Measurements from ENCODE around the gene SLC35B2.

SLC35B2 gene

GRCh38 chr6:44271914-44272313 is 14.6 kb upstream of the SLC35B2 start:
- TF ChIP-seq, protein P1, sequence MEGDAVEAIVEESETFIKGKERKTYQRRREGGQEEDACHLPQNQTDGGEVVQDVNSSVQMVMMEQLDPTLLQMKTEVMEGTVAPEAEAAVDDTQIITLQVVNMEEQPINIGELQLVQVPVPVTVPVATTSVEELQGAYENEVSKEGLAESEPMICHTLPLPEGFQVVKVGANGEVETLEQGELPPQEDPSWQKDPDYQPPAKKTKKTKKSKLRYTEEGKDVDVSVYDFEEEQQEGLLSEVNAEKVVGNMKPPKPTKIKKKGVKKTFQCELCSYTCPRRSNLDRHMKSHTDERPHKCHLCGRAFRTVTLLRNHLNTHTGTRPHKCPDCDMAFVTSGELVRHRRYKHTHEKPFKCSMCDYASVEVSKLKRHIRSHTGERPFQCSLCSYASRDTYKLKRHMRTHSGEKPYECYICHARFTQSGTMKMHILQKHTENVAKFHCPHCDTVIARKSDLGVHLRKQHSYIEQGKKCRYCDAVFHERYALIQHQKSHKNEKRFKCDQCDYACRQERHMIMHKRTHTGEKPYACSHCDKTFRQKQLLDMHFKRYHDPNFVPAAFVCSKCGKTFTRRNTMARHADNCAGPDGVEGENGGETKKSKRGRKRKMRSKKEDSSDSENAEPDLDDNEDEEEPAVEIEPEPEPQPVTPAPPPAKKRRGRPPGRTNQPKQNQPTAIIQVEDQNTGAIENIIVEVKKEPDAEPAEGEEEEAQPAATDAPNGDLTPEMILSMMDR (IDR thresholded peaks at IDR 0.05; ENCODE audit: low read length, missing control alignments) = no peak
- no peak for DNase-seq (ENCODE audit: low read depth)
- H3K4me3 ChIP-seq (replicated peaks; ENCODE audit: low read depth, low read length) = no peak overlapping the region

DNA sequence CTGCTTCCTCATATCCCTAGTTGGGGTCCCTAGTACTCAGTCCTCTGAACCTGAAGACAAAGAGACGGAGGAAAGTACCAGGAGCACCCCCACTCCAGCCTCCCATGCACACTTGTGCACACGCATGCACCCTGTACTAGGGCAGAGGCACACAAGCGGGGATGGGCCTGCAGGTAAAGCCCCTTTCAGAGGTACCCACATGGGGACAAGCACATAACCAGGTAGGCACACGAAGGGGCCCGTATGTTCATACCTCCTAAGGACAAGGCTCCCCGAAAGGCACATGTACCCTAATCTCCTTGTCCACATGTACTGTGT is 14.0 kb upstream of the SLC35B2 start:
- DNase-seq (ENCODE audit: low read depth) = no peak
- H3K4me3 ChIP-seq (replicated peaks; ENCODE audit: low read depth, low read length) = no peak overlapping the region
- TF ChIP-seq, protein P1 (IDR thresholded peaks at IDR 0.05; ENCODE audit: low read length, missing control alignments) = no peak

GRCh38 chr6:44270526-44271405 is 13.4 kb upstream of the SLC35B2 start:
- H3K4me3 ChIP-seq (replicated peaks; ENCODE audit: low read depth, low read length) = no peak overlapping the region
- DNase-seq (ENCODE audit: low read depth) = no peak
- TF ChIP-seq, protein P1 (IDR thresholded peaks at IDR 0.05; ENCODE audit: low read length, missing control alignments) = no peak

DNA sequence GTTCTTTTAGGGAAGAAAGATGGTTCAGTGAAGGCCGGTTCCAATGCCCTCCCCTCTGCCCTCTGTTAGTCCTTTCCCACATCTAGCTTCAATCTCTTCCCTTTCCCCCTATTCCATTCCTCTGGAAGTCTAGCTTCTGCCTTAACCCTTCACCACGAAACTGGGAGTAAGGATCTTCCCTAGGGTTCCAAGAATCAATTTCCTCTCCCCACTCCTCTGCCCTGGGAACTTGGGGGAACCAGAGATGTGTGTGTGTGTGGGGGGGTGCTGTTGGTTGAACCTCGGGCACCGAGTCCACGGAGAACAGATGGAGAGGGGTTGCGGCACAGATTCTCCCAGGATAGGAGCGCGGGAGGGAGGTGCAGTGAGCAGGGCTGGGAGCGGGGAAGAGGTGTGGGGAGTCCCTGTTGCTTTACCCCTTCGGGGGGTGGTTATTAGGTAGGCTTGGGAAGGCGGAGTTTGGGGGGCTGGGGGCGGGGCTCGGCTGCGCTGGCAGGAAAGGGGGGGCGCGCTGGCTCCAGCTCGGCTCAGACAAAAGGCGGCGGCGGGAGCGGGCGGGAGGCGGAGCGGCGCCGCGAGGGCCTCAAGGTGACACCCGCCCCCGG is 12.7 kb upstream of the SLC35B2 start, which contains the start of gene TMEM151B:
Gene TMEM151B, plus strand, starts transcription at position 530 of the 605 bp plus-strand sequence. CDS start 293 bp downstream, outside the sequence.
- no peak within 1 kb of the TSS for H3K4me3 ChIP-seq (replicated peaks; ENCODE audit: low read depth, low read length)
- no peak for DNase-seq (ENCODE audit: low read depth)
- TF ChIP-seq, protein P1 (IDR thresholded peaks at IDR 0.05; ENCODE audit: low read length, missing control alignments) = no peak

- TF ChIP-seq, protein P1 (IDR thresholded peaks at IDR 0.05; ENCODE audit: low read length, missing control alignments) = no peak
- DNase-seq (ENCODE audit: low read depth) = no peak
- H3K4me3 ChIP-seq (replicated peaks; ENCODE audit: low read depth, low read length) = no peak overlapping the region
These were observed 12.0 kb upstream of the SLC35B2 start for GRCh38 chr6:44269178-44269920.

DNA sequence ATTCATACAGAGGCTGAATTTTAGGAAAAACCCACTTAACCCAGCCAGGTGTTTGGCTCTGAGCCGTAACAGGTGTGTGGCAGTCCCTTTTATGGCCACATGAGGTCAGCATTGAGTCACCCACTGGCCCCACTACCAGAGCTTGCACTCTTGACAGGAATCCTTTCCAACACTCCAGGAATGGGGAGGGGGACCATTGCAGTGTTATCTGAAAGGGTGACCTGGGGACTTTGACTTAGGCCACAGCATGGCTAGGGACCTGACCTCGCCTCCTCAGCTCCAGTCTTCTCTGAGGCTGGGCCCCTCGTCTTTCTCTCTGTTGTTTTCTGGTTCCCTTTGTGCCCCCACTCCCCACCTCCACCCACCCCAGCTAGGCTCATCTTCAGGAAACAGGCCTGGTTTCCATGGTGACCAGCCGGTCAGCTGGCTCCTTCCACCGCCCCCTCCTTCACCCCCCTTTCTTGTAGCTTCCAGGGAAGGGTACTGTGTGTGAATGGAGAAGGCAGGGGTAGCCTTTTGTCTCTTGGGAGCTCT is 10.8 kb upstream of the SLC35B2 start:
- peak; percentile 62 for DNase-seq (ENCODE audit: low read depth)
- TF ChIP-seq, protein P1 (IDR thresholded peaks at IDR 0.05; ENCODE audit: low read length, missing control alignments) = peak; percentile 99
- no peak overlapping the region for H3K4me3 ChIP-seq (replicated peaks; ENCODE audit: low read depth, low read length)

Data from fibroblast of pulmonary artery (primary cell).